GM21717 (cell line): ENCODE measurements around the gene POLR2L.

Experiments
- ATAC-seq: cut with Tn5 transposase; IDR thresholded peaks from one replicate; pipeline ENCODE4 v1.9.1; 2021; ENCODE audit warnings: mild to moderate bottlenecking, moderate library complexity; ENCODE audit not compliant: unreplicated experiment

POLR2L gene

DNA sequence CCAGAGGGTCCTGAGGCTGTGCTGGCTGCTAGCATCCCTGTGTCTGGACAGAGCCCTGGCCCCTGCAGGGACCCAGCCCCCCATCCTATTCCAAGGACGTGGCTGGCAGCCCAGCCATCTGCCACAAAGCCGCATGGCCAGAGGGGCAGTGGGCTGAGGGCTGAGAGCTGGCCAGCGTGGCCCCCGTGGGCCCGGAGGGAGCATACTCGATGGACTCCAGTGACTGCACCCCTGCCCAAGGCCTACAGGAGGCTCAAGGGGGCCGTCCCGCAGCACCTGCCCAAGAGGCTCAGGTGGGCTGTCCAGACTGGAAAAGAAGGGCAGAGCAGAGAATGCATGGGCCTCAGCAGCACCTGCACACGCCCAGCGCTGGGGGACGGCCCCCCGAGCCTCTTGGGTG lies 13.5 kb upstream of the POLR2L start:
- ATAC-seq: no peak

DNA sequence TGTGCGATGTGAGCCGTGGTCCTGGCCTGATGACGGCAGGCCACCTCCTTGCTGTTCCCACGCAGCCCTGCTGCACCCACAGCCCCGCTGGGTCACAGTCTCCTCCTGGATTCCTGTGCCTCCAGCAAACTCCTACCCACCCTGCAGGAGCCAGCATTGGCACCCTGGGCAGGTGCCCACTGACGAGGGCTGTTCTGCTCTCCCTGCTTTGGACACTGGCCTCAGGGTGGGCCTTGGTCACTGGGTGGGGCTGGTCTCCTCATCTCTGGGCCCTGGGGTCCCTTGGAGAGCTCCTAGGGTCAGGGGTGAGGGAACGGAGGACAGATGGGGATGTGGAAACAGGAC lies 13.0 kb upstream of the POLR2L start:
- no peak for ATAC-seq

DNA sequence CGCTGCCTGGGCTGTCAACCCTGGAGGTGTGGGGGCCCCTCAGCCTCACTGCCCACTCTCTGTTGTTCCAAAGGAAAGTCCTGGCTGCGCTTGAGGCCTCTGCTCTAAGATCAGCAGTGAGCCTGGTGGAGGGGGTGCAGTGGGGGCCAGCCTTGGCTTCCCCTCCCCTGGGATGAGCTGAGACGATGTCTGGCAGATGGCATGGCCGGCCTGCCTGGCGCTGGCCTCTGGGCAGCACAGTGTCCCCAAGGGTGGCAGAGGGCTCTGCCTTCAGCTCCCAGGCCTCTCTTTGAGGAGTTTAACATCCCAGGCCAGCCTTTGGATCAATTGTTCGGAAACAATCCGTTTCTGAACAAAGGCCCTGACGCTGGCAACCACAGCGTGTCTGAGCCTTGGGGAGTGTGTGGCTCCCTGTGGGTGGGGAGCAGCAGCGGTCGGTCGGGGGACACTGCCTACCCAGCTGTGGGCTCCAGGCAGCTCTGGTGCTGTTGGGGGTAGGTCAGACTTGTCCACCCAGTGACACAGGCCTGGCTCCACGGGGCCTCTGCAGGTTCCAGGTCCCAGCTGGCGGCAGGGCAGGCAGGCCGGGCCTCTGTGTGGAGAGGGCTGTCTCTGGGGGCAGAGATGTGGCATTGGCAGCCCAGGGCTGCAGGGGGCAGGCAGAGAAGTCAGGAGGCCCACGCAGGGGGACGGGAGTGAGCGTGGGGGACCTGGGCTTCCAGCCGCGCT lies 12.4 kb upstream of the POLR2L start:
- ATAC-seq: no peak

DNA sequence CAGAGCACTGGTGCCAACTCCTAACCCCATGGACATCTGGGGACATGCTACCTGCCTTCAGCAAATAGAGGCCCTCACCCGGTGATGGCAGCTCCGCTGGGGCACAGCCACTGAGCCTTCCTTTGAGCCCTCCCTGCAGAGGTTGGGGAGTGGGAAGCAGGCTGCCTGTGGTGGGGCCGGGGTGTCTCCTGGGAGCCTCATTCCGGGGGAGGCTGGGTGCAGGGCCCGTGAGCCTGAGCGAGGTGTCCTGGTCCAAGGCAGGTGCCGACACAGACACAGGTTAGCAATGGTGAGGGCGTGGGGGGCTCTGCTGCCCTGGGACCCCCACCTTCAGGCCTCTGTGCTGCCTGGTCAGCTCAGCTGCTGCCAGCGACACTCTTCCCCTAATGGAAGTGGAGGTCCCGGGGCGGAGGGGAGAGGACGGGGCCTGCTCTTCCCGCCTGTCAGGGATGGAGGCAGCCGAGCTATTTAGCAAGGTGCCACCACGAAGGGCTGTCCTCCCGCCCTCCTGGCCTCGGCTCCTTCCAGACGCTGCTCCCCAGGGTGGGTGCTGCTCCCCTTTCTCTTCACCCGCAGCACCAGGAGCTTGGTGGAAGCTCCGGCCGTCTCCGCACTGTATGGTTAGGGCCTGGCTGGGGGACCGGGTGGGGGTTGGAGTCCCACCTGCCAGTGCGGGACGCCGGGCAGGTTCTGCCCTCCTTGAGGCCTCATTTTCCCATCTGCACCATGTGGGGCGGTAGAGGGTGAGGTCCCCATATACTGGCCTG lies 11.5 kb upstream of the POLR2L start:
- ATAC-seq: no peak

DNA sequence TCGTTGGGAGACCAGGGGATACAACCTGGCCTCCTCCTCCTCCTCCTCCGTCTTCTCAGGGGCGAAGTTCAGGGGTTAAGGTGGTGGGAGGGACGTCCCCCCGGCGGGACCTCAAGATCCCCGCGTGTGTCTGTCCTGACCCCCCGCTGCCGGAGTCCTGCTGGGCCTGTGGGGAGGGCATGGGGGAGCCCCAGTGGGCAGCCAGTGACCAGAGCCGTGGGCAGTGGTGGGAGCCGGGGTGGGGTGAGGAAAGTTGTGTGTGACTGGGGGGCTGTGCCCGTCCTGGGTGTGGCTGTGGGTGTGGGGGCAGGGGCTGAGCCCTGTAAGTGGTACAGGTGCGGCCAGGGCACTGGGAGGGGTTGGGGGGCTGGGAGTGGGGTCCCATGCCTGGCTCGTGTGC lies 10.4 kb upstream of the POLR2L start:
- ATAC-seq: no peak

DNA sequence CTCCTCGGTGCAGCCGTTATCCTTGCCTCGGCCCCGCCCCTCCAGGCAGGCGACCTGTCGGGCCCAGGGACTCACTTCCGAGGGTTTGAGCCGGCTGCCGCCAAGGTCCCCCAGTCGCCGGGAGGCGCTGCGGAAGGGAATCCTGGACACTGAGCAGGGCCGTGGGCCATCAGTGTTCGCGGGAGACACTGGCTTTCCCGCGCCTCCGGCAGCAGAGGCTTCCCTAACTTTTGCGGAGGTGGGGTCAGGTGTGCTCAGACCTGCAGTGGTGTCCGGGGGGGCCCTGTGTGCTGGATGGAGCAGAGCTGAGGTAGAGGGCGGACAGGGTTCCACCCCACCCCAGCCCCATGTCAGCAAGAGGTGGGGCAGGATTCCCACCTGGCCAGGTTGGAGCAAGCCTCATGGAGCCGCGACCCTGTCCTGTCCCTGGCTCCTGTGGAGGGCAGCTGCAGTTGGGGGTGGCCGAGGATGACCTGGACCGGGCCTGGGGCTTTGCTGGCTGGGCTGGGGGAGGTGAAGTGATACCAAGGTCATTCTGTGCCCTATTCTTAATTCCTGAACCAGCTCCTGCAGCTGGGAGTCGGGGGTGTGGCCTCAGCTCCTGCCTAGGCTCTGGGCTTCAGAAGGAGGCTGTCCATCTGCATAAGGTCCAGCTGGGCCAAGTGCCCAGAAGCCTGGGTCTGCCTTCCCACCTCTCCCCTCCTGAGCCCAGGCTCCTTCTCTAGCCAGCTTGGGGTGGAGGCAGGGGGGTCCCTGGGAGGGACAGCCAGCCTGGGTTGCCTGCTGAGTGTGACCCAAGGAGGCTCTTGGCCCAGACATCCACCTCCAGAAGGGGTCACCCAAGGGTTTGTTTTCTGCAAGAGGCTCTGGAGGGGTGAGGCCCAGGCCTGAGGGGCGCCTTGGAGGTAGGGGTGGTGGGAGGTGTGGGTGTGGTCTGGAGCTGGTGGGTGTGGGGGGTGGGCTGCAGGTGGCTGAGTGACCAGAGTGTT lies 8.7 kb upstream of the POLR2L start:
- ATAC-seq: no peak

DNA sequence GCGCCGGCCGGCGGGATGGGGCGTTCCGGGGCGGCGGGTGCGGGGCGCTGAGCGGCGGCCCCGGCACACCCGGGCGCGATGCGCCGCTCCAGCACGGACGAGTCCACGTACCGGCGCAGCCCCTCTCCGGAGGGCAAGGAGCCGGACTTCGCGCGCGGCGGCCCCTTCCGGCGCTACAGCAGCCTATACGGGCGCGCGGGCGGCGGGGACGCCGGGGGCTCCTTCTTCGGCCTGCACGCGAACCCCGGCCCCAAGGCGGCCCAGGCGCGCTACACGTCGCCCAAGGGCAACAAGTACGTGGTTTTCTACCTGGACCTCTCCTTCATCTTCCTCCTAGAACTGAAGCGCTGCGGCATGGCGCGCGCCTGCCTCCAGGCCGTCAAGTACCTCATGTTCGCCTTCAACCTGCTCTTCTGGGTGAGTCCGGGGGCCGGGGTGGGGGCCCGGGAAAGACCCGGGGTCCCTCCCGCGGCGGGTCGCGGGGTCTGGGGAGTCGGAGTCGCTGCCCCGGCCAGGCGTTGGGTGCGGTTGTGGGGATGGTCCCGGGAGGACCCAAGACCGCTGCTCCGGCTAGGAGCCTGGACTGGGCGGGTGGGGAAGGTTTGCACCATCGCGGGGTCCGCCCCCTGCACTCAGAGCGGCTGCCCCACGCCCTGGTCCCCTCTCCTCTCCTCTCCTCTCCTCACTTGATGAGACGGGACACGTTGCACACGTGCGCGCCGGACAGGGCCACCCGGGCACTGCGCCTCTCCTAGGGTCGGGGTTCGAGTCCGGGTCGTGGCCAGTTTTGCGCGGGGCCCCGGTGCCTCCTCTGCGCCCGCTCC lies 7.8 kb upstream of the POLR2L start:
- ATAC-seq: no peak

DNA sequence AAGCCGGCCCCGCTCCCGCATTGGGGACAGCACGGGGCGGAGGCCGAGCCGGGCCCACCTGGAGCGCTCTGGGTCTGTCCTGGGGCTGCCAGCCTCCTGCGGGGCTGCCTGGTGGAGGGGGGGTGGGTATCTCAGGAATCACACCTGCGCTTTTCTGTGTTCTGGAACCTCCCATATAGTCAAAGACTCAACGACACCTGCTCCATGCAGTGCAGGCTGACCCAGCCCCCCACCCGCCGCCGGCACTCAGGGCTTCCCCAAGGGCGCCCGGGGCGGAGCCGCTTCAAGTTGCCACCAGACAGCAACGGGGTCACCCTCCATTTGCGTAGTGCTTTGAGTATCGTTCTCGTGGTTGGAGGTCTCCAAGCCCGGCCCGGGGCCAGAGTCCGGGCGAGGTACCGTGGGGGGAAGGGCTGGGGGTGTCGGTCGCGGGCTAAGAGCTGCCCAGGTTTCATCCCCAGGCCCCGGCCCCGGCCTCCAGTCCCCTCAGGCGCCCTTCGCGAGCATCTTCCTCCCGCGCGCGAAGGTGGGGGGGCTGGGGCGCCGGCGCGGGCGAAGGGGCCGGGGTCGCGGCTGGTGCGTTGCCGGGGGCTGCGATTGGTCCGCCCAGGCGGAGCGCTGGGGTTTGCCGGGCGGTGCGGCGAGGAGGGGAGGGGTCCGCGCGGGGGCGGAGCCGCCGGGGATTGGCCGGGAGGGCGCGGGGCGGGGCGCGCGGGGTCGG lies 6.9 kb upstream of the POLR2L start:
- ATAC-seq: no peak

DNA sequence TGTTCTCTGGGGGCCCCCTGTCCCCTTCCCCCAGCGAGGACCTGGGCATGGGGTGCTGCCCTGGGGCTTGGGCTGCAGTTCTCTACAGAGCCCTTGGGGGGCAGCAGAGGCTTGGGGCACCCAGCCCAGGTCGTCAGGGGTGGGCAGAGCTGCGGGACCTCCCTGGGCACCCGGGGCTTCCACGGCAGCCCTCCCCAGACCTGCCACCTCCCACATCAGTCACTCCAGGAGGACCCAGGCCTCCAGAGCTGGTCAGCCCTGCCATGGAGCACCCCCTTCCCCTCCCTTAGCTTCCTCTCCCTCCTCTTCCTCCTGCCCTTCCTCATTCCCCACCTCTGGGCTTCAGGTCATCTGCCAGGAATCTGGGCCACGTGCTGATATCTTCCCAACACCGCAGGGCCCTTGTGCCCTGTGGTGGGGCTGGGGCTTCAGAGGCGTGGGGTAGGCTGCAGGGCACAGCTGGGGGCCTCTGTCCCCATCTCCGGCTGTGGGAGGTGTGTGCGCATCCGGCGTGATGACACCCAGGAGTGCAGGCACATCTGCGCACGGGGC lies 6.1 kb upstream of the POLR2L start:
- ATAC-seq: no peak

DNA sequence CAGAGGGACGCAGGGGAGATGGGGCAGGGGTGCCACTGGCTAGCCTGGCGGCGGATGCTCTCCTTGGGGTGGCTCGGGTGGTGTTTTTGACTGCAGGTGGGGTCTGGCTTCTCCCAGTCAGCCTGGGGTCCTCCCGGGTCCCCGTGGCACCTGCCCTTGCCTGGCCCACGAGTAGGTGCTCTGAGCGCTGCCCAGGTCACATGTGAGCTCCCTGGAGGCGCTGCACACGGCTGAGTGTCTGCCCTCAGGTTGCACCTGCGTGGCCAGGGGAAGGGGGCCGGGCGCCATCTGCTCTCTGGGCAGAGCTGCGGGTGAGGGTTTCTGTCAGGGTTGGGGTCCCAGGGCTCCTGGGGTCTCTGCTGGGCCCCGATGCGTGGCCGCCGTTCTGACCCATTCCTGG lies 5.5 kb upstream of the POLR2L start:
- ATAC-seq: no peak

DNA sequence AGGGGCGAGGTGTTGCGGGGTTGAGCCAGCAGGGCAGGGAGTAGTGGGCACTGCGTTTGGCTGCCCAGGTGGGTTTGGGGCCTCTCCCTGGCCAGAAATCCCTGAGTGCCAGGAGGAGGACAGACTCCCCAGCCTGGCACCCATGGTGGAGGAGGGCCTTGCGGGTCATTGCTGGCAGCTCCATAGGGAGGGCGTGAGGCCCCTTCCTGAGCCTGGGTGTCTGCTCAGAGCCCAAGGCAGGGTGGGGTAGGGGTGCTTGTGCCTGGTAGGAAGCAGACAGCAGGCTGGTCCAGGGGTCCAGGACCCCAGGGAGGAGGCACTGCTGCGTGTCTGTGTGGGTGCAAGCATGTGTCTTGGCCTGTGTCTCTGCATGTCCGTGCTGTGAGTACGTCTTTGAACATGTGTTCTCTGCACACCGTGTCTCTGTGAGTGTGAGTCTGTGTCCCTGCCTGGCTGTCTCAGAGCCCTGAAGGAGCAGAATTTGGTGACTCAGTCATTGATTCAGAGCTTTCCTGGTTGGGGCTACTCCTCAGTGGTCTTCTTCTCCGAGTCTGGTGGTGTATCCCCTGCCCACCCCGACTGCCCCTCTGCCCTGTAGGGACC lies 4.3 kb upstream of the POLR2L start:
- ATAC-seq: no peak

DNA sequence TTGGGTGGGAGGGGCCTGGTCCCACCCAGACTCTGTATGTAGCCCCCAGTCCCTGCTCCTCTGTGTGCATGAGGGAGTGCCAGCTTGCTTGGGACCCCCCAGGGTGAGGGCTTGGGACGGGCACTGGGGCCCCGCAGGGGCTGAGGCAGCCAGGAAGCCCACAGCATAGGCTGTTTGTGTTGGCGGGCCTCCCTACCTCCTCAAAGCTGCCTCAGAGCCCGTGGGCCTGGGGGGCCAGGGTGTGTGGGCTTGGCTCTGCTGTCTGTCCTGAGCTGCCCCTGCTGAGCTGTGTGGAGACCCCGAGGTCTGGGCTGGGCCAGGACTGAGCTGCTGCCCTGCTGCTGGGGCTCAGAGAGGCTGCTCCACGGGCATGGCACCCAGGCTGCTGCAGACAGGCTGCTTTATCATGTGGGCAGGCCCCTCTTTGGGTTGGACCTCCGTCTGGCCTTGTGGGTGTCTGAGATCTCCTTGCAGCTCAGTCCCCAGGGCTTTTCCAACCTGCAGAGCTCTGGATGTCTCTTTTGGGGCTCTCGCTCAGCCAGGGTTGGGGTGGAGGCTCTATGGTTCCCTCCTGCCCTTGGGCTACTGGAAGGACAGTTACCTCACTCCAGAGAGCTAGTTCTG lies 3.7 kb upstream of the POLR2L start:
- no peak for ATAC-seq

DNA sequence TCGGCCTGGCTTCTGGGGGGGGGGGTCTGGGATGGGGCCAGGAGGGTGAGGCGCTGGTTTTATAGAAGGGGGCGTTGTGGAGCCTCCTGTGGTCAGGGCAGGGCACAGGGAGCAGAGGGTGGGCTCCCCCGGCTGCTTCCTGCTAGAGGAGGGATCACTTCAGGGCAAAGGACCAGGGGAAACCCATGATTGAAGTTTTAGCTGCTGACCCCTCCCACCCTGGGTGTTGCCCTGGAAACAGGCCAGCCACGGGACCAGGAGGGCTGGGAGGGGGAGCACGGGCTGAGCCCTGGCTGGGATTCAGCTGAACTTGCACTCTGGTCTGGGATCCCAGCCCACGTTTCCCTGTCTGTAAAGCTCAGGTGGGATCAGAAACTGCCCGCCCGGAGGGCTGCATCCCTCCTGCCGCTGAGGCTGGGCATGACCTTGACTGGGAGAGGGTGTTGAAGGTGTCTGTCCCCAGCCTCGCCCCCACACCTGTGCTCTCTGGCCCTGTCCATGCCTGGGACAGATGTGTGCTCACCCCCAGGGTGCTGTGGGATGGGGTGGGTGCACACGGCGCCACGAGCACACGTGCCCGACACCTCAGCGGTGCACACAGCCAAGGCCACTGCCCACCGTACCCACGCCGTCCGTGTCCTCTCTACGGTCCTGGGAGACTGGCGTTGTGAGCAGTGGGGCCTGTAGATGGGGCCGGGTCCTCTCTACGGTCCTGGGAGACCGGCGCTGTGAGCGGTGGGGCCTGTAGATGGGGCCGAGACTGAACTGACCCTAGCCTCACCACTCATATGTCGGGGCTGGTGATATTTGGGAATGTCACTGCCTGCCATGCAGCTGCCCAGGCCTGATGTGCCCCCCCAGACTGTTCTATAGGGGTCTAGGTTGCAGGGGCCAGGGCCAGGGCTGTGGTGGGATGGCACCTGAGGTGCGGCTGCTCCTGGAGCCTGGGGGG lies 2.6 kb upstream of the POLR2L start:
- no peak for ATAC-seq

DNA sequence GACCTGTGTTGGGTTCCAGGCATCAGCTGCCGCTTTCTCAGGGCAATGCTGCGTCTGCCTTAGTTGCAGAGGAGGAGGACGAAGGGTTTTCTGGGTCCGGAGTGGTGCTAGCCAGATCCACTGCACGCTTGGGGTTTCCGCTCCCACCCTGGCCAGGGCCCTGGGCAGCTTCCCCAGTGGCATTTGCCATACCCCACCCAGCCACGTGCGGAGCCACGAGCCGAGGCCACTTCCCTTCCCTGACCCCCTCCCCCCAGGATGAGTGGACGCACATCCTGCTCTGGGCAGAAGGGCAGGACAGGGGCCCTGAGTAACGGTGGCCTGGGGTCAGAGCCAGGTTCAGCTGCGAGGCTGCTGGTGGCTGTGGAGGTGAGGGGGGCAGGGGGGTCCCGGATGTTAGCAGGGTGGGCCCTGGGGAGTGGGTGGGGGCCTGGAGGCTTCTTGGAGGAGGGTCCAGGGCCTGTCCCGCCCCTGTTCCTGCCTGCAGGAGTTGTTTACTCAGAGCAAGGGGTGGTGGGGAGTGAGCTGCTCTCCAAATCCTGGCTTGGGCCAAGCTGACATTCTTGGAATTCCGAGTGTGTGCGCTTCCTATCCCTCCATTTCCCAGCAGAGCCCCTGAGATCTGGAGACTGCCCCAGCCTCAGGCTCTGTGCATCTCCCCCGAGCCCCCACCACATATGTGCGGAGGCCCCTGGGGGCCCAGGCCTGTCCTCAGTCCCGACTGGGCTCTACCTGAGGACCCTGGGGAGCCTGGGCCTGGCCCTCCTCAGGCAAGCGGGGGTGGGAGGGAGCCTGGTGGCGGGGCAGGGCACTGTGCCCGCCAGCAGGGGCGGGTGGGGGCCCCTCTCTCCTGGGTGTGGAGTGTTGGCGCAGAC lies 1.7 kb upstream of the POLR2L start:
- ATAC-seq: no peak

DNA sequence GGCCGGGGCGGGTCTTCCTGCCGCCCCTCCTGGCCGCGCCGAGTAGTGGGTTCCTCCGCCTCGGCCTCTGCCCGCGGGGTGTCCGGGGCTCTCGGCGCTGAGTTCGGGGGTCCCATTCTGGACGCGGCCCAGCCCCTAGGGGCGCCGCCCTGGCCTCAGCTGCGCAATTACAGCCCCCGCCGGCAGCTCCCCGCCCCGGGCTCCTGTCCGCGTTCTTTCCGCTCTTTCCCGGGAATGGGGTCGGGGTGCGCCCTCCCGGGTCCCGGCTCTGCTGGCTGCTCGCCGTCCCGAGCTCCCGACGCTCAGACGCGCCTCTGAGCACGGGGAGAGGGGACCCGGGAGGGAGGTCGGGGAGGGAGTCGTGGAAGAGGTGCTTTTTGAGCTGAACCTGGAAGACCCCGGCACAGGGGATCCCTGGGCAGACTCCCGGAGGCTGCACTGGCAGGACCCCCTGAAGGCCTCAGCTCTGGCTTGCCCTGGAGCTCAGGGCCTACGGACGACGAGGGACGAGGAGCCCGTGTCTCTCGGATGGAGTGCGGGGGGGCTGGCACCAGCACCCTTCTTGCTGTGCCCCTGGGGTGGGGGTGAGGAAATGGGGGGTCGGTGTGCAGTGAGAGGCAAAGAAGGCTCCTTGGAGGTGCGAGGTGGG lies 881 bp upstream of the POLR2L start:
- ATAC-seq: no peak

DNA sequence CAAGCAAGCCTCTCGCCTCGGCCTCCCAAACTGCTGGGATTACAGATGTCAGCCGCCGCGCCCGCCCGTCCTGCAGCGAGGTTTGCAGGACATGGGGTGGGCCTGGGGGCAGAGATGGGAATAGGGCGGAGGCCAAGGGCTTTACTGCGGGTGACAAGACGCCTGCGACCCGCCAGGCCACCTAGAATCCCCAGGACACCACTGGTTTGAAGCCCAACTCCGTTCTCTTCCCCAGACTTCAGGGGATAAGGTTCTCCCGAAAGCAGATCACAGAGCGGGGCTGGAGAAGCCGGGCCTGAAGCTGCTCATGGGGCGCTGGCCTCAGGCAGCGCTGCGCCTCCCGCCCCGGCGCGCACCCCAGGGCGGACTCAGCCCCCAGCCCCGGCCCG lies 354 bp downstream of the POLR2L start:
- peak; percentile 24 for ATAC-seq
